ENCODE measurements around the gene EPHA8.

- TF ChIP-seq ESRRA (CRISPR knock-in tag; IDR thresholded peaks at IDR 0.05; ENCODE audit: borderline replicate concordance), result no peak
- no peak for TF ChIP-seq TP53 (CRISPR knock-in tag; IDR thresholded peaks at IDR 0.05)
Measured at GRCh38 chr1:22602060-22602740, 38.9 kb downstream of the EPHA8 start.
